HG02981 (cell line): Measurements from ENCODE around the gene KDM5B.
"Not testable (repeated sequence)": the region's sequence is repeated elsewhere in the genome, so short reads cannot be mapped to it uniquely, and the experiment has no call there.

Experiments used
- ATAC-seq: cut with Tn5 transposase; IDR thresholded peaks from one replicate; pipeline ENCODE4 v1.9.1; 2021; ENCODE audit warnings: mild to moderate bottlenecking, moderate library complexity; ENCODE audit not compliant: unreplicated experiment

The KDM5B gene

DNA sequence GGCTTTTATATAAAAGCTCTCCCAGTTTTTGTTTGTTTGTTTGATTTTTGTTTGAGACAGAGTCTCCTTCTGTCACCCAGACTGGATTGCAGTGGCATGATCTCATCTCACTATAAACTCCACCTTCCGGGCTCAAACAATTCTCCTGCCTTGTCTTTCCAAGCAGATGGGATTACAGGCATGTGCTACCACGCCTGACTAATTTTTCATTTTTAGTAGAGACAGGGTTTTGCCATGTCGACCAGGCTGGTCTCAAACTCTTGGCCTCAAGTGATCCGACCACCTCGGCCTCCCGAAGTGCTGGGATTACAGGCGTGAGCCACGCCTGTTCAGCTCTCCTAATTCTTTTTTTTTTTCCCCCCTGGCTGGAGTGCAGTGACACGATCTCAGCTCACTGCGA is 6.9 kb upstream of the KDM5B start:
- no peak for ATAC-seq

DNA sequence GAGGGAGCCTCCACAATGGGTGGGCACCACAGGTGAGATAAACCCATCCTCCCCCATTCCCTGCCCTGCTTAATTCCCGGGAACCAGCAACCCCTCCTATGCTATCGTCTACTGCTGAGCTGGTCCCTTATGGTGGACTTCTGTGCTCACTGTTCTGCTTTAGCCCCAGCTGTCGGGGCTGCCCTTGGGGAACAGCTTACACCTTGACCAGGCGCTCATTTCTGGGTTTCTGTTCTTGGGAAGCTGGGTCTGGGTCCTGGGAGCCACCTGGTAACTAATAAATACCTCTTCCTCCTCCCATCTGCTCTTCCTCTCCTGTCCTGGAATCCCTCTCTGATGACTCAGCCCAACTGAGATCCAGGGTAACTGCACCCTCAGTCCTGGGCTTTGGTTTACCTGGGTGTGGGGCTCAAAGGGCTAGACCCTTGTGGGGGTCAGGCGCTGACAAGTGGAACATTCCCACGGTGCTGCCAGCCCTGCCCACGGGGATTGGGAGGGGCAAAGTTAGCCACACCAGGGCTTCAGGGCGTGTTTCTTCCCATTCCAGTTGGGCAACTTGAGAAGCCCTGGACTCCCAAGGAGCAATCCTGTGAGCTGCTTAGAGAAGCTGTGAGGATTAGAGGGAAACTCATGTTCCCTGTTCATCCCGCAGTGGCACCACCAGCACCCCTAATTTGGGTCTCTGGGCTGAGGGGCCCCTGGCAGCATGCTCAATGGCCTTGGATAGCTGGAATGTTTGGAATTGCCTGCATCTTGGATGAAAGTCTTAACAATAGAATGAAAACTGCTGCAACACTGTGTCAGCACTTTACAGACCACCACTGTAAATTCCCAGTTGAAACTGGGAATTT is 4.2 kb upstream of the KDM5B start:
- no peak for ATAC-seq

DNA sequence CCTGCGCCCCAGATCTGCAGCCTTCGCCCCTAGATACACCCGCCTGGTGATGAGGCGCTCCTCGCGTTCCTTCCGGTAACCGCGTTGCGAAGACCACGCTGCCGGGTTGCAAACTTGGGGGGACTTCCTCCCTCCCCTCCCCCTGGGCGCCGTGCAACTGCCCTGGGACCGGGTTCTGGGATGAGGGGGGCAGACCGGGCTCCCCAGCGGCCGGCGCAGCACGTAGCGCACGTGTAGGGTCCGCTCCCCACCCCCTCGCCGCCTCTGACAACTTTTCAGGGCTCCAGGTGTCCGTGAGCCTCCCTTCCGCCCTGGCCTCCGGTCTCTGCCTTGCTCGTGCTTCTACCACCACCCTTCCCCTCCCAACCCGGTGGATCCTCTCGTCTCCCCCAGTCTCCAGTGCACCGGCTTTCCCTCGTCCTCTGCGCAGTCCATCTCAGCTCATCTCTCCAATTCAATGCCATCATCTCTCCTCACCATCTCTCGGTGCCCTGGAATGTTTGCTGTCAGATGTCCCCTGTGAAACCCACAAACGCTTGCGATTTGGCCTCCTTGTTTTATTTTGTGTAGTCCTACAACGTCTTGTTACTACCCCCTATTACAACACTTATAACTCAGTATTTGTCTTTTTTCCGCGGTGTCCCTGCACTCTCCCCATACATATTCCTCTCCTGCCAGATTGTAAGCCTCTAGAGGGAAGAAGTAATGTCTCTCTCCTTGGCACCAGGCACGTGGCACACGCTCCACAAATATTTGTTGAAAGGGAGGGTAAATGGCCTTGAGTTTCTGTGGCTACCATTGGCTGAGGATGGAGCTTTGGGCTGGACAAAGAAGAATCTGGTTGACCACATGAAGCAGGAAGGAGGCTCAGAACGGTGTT is 3.3 kb upstream of the KDM5B start:
- ATAC-seq, result peak; percentile 12

DNA sequence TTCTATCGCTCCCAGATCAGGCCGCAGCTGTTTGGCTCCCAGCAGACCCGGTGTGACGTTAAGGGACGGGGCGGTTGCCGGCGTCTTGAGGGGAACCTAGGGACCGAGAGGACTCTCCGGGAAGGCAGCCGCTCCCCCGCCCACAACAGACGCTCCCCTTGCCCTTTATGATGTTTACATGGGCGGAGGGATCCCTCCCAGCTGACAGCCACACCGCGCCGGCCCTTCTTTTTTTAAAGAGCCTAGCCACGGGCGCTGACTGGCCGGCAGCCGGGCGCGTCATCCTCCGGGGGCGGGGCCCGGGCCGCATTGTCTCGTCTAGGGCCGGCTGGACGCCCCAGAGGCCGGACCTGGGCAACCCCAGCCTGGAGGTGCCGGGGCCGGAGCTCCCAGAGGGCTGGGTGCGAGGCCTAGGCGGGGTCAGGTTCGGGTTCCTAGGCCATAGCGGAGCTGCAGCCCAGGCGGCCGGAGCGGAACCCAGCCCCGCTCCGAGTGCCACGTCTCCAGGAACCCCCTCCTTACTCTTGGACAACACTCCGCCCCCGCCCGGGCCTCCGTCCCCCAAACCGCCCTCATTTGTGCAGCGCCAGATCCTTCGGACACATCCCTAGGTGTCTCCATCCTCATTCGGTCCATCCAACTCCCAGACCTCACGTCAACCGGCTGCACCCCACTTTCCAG is 2.5 kb upstream of the KDM5B start, which contains the start of gene PCAT6:
Gene PCAT6, plus strand, starts transcription at position 340 of the 681 bp plus-strand sequence.
- ATAC-seq, result peak; percentile 70

DNA sequence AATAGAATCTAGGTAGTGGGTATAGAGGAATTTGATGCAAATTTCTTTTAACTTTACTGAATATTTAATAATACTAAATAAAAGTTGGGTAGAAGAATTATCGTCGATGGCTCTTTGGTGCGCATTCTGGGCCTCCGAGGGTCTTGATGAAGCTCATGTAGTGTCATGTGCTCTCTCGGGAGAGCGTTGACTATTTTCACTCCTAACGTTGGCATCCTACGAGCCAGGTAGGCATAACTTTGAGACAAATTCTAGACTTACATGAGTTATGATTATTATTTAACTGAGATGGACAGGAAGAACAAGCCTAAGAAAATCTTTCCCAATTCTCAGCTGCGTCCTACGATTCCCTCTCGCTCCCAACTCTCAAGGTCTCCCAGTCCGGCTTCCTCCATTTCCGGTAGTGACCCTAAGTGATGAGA is 2.0 kb upstream of the KDM5B start:
- ATAC-seq, result no peak

DNA sequence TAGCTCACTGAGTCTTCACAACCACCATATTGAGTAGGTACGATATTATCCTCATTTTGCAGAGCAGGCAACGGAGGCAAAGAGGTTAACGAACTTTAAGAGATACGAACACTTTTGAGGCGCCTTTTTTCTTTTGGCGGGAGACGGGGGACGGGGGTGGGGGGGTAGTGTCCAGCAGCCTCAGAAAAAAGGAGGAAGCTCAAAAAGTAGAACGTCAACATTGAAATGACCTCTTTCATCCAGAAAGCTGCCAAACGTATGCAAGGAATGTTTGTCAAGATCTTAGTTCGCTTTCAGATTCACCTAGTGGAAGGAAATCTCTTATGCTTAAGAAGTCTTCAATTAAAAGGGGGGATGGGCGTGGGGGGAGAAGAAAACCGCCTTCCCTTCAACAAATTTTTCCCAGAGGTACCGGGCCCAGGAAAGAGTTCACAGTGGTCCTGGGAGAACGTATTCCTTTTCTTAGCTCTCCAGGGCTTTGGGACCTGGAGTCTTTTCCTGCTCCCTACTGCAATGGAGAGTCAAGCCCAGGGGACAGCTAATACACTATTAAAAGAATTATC is 1.5 kb upstream of the KDM5B start:
- ATAC-seq, result no peak

DNA sequence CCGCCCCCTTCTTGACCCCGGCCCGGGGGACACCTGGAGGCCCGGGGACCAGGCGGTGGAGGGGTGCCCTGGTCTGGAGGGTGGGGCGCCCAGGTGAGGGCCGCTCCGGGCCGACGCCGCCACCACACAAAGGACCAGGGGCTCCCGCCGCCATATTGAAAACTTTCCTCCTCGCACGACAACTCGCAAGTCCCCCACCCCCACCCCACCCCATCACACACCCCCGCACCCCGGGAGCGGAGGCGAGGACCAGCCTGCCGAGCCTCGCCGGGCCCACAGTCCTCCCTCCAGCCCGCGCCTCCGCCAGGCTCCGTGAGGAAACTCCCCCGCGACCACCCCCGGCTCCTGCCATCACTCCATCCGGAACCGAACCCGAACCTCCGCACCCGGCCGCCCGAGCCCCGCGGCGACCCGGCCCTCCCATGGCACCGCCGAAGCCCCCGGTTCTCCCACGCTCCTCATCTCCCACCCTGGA is 733 bp downstream of the KDM5B start:
- ATAC-seq, result no peak

DNA sequence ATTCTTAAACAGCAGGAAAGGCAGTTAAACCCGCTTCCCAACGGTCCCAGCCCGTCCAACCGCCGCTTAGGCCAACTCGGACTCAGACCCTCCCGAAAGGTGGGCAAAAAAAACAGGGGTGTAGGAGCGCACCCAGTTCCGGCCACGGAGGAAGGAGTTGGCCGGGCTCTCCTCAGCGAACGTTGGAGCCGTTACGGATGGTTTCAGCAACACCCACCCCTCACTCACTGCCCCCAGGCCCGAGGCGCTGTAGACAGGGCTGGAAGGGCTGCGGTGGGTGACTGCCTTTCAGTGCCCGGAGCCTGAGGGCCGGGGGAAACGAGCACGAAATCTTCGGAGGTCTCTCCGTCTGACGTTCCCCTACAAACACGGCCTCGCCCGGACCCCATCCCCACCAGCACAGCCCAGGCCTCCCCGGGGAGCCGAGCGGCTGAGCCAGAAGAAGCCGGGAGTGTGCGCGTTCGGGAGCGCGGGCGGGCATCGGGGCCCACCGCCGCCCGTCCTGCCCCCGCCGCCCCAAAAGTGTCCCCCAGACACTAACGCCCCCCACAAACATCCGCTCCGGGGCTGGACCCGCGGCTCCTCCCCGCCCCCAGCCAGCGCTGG is 1.3 kb downstream of the KDM5B start:
- ATAC-seq, result no peak

DNA sequence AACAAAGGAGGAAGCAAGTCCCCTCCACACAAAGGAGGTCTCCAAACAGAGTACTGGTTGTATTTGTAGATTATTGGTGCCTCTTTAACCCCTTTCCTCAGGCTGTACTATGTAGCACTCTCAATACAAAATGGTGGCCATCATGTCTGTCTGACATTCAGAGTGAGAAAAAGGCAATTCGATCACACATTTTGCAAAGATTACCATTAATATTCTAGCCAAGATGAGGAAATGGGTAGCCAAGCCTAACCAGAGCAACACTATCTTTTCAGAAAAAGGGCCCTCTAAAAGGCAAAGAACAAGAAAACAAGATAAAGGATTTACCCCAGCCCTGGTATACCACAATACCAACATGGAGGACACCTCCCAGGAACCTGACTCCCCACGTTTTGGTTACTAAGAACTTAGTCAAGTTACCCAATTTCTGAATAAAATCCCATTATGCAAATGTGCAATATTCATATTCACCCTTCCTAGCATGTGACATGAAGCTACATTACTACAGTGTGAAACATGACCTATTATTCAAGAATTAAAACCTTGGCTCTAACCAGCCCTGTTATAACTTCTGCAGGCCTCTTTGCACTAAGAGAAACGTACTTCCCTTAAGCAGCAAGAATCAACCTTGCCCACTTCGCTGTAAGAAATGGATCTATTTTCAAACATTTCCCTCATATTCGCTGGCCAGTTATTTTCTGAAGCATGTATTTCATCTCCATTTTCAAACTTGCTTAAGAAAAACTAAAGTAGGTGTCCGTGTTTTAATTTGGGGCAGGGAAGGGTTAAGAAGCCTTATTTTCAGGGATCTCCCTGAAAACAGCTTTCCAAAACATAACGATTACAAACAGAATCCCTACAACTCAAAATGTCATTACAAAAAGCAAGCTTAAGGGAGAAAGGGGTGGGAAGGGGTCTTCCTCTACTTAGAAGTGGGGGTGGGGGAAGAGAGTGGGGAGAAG is 2.1 kb downstream of the KDM5B start:
- ATAC-seq, result no peak

DNA sequence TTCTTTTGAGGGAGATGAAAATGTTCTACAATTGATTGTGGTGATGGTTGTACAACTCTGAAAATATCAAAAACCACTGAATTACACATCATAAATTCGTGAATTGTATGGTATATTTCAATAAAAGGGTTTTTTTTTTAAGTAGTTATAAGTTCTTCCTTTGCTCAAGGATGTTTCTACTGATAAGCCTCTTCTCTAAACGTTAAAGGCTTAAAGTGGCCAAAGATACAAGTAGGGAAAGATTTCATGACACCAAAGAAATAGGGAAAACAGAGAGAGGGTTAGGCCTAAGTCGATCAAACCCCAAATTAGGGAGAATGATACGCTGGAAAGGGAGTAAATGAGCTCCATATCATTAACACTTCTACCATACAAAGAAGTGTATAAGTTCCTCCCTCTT is 4.1 kb downstream of the KDM5B start:
- ATAC-seq, result no peak

DNA sequence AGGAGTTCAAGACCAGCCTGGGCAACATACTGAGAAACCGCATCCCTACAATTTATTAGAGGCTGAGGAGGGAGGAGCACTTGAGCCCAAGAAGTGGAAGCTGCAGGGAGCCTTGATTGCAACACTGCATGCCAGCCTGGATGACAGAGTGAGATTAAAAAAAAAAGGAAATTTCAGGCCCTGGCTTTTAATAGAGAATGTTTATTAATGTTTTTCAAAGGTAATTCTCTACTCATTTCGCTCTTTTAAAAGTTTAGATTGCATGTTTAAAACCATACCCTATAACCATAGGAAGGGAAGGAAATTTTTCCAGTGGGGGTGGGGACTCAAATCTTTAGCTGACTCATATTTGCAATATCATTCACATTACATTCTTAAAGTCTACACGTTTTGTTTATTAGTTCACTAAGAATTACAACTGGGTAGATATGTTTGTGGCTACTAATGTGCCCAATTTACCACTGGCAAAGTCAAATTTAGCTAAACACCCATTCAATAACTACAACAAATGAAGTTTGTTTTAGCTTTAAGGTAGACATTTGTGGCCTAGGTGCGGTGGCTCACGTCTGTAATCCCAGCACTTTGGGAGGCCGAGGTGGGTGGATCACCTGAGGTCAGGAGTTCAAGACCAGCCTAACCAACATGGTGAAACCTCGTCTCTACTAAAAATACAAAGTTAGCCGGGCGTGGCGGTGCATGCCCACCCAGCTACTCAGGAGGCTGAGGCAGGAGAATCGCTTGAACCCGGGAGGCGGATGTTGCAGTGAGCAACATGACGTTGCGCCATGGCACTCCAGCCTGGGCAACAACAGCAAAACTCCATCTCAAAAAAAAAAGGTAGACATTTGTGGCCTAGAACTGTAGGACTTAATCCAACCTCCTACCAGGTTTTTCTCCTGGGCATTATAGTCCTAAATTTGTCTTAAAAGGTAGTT is 5.0 kb downstream of the KDM5B start:
- ATAC-seq, result no peak

DNA sequence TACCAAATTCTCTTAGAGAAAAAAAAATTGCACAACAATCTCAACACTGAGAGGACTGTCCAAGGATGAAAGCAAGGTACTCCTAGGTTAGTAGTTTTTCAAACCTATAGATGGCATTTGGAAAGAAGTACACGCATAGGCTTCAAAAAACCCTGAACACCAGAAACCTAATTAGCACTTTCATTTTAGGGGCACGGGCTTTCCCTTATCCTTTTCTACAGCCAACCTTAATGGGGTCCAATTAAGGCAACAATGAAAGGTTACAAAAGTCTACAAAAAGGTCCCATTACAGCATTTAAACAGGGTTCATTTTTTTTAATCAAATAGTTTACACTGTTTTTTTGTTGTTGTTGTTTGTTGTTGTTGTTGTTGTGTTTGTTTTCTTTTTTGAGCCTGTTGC is 6.2 kb downstream of the KDM5B start:
- ATAC-seq, result no peak

DNA sequence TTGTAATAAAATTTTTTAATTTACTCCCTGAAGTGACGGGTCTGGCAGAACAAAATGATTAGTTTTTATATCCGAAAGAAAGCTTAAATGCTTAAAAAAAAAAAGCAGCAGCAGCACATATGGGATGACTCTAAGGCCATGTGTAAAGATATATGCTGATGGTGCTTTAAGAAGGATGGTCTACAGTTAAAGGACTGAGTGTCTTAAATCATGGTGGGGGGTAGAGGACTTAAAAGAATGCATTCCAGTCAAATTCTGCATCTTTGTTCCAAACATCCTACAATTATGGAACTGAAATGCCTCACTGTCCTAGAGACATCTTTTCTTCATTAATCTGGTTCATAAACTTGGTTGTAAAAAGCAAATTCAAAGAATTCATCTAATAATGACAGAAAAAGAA is 7.0 kb downstream of the KDM5B start:
- no peak for ATAC-seq

DNA sequence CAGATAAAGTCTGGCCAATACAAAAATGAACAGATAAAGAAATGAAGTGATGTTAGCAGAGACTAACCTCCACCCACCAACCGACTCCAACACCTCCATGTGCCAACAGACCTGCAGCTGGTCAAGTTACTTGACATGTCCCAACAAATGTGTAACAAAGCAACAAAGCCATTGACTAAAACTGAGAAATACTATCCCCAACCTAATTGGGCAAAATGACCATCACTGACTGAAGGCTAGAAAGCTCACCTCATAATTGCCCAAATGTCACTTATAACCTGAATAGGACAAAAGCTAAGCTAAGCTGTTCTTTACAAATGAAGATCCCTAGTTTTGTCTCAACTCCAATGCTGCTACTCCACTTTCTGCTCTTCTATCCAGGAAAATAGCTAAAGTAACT is 7.5 kb downstream of the KDM5B start:
- no peak for ATAC-seq

DNA sequence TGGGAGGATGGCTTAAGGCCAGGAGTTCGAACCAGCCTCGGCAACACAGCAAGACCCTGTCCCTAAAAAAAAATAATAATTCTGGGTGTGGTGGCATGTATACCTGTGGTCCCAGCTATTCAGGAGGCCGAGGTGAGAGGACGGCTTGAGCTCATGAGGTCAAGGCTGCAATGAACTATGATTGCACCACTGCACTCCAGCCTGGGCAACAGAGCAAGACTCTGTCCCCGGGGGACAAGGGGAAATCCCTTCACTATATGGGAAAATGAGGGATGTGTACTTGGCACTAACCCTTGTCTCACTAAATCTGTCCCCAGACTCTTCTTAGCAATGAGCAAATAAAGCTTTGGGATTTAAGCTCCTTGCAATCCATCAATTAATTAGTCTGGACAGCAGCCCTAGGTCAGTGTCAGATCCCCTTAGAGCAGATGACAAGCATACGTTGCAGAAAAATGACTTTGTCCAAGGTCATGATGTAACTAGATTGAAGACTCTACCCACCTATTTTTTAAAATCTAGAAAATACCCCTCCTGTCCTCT is 9.4 kb downstream of the KDM5B start:
- ATAC-seq, result no peak

DNA sequence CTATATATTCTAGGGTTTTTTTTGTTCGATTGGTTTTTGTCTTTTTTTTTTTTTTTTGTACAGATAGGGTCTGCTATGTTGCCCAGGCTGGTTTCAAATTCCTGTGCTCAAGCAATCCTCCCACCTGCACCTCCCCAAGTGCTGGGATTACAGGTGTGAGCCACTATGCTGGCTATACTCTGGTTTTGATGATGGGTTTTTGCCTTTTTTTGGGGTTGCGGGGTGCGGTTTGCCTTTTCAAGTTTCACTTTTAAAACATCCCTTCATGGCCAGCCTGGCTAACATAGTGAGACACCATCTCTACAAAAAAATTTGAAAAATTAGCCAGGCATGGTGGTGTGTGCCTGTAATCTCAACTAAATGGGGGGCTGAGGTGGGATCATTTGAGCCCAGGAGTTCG is 10.0 kb downstream of the KDM5B start:
- no peak for ATAC-seq

DNA sequence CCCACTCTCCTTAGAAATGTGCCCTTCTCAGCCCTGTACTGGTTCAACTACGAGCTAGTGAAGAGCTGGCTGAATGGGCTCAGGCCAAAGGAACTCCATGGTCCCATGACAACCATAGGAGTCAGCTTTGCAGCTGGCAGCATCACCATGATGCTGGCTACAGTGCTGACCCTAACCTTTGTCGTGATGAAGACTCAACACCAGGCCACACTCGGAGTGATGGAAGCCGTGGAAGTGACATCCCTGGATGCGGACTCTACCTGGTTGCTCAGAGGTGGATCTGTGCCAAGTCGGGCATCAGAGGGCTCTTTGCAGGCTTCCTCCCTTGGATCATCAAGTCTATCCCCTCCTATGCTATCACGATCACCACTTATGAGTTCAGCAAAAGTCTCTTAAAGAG is 11.6 kb downstream of the KDM5B start:
- no peak for ATAC-seq

DNA sequence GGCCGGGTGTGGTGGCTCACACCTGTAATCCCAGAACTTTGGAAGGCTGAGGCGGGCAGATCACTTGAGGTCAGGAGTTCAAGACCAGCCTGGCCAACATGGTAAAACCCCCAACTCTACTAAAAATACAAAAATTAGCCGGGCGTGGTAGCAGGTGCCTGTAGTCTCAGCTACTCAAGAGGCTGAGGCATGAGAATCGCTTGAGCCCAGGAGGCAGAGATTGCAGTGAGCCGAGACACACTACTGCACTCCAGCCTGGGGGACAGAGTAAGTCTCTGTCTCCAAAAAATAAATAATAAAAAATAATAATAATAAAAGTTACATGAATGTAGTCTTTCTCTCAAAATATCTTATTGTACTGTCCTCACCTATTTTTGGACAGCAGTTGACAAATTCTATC is 13.3 kb downstream of the KDM5B start:
- not testable (repeated sequence) for ATAC-seq
